Suprapubic skin (tissue), 3 donors: ENCODE data around the gene PGP.

ENCODE experiments used
- POLR2A ChIP-seq, 2 donors: fragments of 450-650 bp; IDR thresholded peaks; one replicate each; pipeline ENCODE4 v1.6.1; 2017; ENCODE audit warnings: antibody characterized with exemption in 2 of 2, mild to moderate bottlenecking in 2 of 2, moderate library complexity in 2 of 2
- TF ChIP-seq, protein P1 (sequence below), 2 donors: fragments of 200-600 bp in 1 of 2; fragments of 450-650 bp in 1 of 2; sonication (generic) in 1 of 2; IDR thresholded peaks; one replicate each; pipeline ENCODE4 v1.5.1; 2016 to 2019; ENCODE audit warnings: antibody characterized with exemption in 2 of 2, mild to moderate bottlenecking in 1 of 2, moderate library complexity in 1 of 2

DNA sequence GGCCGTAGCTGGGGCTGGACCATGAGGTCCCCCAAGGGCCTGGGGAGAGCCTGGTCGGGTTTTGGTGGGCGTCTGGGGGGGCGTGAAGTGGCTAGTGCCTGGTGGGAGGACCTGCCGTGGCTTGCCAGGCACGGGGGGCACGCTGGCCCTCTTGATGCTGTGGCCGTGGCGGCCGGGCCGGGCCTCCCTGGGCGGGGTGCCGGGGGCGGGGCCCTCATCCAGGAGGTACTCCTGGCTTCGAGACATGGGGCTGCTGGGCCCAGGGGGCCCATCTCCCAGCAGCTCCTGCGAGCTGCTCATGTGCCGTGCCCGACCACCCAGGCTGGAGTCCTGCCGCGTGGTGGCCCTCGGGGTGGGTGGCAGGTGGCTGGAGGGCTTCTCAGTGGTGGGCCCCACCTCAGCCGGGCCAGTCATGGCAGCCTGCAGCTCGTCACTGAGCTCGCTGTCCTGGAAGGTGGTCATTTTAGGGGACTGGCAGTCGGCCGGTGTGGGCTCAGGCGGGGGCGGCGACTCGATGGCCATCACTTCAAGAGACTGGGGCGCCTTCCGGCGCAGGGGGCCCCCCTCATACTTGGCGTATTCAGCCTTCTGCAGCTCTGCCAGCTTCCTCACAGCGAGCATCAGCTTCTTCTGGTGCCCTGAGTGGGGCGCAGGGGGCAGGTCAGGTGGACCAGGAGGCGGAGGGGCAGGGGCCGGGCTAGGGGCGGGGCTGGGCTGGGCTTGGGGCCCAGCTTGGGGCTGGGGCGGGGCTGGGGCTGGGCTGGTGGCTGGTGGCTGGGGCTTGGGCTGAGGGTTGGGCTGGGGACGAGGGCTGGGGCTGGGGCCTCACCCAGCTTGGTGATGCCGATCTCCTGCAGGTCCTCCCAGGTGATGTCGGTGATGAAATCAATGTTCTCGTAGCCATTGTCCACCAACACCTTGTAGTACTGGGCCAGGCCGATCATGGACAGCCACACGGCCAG, 33.4 kb downstream of the PGP start:
- TF ChIP-seq, protein P1, sequence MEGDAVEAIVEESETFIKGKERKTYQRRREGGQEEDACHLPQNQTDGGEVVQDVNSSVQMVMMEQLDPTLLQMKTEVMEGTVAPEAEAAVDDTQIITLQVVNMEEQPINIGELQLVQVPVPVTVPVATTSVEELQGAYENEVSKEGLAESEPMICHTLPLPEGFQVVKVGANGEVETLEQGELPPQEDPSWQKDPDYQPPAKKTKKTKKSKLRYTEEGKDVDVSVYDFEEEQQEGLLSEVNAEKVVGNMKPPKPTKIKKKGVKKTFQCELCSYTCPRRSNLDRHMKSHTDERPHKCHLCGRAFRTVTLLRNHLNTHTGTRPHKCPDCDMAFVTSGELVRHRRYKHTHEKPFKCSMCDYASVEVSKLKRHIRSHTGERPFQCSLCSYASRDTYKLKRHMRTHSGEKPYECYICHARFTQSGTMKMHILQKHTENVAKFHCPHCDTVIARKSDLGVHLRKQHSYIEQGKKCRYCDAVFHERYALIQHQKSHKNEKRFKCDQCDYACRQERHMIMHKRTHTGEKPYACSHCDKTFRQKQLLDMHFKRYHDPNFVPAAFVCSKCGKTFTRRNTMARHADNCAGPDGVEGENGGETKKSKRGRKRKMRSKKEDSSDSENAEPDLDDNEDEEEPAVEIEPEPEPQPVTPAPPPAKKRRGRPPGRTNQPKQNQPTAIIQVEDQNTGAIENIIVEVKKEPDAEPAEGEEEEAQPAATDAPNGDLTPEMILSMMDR (IDR thresholded peaks at IDR 0.05): no peak
- no peak for TF ChIP-seq POLR2A (IDR thresholded peaks at IDR 0.05)
